NT2/D1 (cell line): ENCODE measurements around the gene ARHGAP8.

ENCODE experiments used
- SUZ12 ChIP-seq: IDR thresholded peaks from 2 replicates; pipeline ENCODE4 v1.6.1; 2011; ENCODE audit not compliant: insufficient read length, insufficient read depth; ENCODE audit errors: extremely low read depth
- YY1 ChIP-seq: IDR thresholded peaks from 2 replicates; pipeline ENCODE4 v1.6.1; 2011; ENCODE audit not compliant: insufficient read length, insufficient read depth
- ZNF274 ChIP-seq: IDR thresholded peaks from 2 replicates; pipeline ENCODE4 v1.6.1; 2011; ENCODE audit warnings: mild to moderate bottlenecking, low read depth, low read length

DNA sequence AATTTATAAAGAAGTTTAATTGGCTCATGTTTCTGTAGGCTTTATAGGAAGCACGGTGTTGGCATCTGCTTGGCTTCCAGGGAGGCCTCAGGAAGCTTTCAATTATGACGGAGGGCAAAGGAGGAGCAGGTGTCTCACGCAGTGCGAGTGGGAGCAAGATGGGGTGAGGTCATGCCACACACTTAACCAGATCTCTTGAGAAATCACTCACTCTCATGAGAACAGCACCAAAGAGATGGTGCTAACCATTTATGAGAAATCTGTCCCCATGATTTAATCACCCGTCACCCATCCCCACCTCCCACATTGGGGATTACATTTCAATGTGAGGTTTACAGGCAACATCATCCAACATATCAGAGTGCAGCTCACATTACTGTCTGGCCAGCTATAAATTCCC, 103.5 kb downstream of the ARHGAP8 start:
- TF ChIP-seq ZNF274 (no peak), YY1 (no peak), SUZ12 (no peak)
